GM12875 (cell line): ENCODE measurements around the gene HSFX2.
"Not testable (repeated sequence)": the region's sequence is repeated elsewhere in the genome, so short reads cannot be mapped to it uniquely, and the experiment has no call there.

Source experiments
- H3K4me3 ChIP-seq: one replicate; pipeline ENCODE4 v1.5.1; 2011; ENCODE audit warnings: low read depth, low read length, control low read depth
- TF ChIP-seq, protein P1 (sequence below): IDR thresholded peaks from 2 replicates; pipeline ENCODE4 v1.5.1; 2011; ENCODE audit warnings: low read depth, mild to moderate bottlenecking, control low read depth, inconsistent platforms, low read length, moderate library complexity, borderline replicate concordance; ENCODE audit not compliant: insufficient read depth

Gene HSFX2

DNA sequence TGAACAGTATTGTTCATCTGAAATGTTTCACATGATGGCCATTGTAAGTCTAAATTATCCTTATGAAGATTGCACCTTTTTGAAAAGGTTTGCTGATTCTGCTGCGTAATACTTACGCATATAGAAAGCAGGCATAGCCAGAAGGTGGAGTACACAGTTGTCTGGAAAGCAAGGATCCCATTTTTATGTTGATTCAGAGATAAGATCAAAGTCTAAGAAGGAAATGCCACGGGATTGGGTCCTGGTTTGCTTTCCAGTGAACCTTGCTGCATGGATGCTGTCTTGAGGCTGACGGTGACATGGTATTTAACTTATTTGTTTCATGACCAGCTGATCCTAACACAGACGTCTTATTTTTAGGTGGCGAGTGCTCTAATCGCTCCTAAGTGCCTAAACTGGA, 23.3 kb downstream of the HSFX2 start:
- TF ChIP-seq, protein P1, sequence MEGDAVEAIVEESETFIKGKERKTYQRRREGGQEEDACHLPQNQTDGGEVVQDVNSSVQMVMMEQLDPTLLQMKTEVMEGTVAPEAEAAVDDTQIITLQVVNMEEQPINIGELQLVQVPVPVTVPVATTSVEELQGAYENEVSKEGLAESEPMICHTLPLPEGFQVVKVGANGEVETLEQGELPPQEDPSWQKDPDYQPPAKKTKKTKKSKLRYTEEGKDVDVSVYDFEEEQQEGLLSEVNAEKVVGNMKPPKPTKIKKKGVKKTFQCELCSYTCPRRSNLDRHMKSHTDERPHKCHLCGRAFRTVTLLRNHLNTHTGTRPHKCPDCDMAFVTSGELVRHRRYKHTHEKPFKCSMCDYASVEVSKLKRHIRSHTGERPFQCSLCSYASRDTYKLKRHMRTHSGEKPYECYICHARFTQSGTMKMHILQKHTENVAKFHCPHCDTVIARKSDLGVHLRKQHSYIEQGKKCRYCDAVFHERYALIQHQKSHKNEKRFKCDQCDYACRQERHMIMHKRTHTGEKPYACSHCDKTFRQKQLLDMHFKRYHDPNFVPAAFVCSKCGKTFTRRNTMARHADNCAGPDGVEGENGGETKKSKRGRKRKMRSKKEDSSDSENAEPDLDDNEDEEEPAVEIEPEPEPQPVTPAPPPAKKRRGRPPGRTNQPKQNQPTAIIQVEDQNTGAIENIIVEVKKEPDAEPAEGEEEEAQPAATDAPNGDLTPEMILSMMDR = no peak
- no peak overlapping the region for H3K4me3 ChIP-seq

DNA sequence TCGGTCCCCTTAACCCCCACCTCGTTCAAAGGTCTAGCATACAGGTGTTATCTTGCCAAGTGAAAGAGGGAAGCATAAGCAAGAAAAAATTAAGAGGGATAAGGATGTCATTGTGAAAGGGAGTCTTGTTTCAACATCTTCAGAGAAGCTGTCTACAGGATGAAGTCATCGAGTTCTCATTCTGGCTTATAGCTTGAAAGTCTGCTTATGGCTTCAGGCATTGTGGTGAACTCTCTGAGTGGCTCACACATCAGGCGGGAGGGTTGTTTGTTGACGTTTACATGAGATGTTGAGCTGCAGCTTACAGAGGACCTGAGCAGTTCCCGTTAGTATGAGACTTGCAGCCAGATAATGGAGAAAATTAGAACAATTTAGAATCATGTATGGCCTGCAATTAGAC, 24.4 kb downstream of the HSFX2 start:
- H3K4me3 ChIP-seq = no peak overlapping the region
- TF ChIP-seq, protein P1 = no peak

DNA sequence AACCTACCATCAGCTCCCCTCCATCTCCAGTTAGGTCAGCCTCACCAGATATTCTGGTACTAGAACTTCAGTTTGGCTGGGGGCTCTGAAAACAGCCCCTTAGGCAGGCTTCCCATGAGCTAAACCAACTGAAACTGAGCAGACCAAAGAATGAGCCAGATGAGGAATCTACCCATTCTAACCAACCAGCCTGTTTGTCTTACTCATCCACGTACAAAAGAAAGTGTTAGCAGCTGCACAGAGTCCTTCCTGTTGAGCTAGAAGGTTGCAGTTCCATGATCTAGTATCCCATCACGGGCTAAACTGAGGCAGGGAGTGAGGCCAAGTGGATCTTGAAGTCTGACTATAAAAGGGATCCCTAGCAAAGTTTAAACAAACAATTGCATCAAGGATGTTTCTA, 25.3 kb downstream of the HSFX2 start:
- TF ChIP-seq, protein P1 = no peak
- no peak overlapping the region for H3K4me3 ChIP-seq

DNA sequence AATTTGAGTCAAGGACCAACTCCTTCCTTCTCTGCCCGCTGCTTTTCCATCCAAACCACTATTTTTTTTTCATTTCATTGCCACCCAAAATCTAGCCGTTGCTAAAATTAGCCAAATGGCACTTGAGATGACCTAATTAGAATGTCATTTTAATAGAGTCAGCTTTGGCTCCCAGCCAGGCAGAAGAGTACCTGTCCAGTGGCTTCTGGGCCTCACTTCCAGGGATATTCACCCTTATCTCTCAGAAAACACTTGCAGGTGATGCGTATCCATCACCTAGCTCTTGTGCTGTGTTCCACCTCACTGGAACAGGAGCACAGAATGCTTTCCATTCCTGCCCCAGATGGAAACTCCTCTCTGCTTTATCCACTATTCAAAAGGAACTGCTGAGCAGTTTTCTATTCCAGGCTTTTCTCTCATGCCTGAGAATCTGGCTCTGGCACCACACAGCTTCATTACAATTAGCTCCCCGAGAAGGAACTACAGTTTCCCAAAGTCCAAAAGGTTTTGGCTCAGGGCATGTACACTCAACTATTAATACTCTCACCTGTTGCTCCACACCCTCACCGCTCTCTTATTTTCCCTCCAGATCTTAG, 26.3 kb downstream of the HSFX2 start:
- TF ChIP-seq, protein P1 = no peak
- no peak overlapping the region for H3K4me3 ChIP-seq

DNA sequence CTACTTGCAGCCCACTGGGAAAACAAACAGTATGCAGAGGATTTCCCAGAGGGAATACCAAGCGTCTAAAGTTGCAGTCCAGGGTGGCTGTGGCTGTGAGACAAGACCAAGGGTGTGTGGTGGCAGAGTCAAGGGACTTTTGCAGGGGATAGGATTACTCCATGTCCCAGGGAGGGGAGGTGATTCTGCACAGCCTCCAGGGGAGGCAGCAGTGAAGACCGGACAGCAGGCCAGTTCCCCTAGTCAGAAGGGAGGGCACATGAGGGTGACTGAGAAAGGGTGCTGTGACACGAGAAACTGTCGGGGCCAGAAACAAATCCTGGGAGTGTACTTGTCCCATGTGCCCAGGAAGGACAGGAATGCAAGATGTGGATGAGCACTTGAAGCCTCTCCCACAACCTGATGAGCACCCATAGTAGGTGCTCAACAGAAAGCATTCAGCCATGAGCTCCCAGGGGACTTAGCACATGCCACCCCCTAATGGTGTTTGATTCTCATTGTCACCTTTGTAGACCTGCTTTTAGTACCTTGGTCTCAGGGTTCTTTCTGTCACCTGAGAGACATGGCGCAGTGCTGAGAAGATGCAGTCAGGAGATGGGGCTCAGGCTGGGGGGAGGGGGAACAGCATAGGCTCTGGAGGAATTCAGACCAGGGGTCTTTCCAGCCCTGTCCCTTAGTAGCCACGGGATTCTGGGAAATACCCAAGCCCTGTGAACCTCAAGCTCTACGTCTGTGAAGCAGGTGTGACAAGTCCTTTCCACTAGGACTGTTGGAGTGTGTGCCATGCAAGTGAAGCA, 27.3 kb downstream of the HSFX2 start:
- H3K4me3 ChIP-seq = no peak overlapping the region
- TF ChIP-seq, protein P1 = no peak

DNA sequence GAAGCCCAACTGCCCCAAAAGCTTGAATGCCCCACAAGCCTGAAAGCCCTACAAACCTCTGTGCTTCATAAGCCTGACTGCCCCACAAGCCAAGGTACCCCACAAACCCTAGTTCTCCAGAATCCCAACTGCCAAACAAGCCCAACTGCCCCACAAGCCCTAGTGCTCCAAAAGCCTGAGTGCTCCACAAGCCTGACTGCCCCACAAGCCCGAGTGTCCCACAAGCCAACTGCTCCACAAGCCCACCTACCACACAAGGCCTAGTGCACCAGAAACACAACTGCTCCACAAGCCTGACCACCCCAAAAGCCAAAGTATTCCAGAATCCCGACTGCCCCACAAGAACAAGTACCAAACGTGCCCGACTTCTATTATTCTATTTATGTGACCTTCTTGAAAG, 31.8 kb downstream of the HSFX2 start:
- TF ChIP-seq, protein P1 = no peak
- H3K4me3 ChIP-seq = no peak overlapping the region

DNA sequence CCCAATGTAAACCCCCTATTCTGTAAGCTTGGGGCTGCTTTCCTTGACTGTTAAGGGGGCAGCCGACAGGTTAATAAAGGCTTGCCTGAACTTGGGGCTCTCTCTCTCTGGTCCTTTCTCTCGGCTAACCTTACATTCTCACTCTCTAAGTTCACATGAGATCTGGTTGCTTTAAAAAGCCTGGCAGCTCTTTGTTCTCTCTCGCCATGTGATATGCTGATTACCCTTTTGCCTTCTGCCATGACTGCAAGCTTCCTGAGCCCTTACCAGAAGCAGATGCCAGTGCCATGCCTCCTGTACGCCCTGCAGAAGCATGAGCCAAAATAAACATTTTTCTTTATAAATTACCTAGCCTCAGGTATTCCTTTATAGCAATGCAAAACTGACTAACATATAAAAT, 39.9 kb downstream of the HSFX2 start:
- not testable (repeated sequence) for H3K4me3 ChIP-seq

DNA sequence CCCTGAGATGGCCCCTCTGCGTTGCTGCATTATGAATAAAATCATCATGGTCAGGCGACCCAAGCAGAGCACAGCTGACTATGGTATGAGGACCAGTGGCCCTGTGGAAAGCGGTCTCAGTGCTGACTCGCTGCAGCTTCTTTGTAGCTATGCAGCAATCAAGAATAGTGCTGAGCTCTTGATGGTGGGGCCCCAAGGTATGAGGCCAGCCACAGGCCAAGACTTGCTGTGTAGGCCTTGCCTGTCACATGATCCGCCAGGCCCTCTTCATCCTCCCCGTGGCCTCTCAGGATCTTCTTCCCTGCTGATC, 43.2 kb downstream of the HSFX2 start:
- not testable (repeated sequence) for H3K4me3 ChIP-seq

DNA sequence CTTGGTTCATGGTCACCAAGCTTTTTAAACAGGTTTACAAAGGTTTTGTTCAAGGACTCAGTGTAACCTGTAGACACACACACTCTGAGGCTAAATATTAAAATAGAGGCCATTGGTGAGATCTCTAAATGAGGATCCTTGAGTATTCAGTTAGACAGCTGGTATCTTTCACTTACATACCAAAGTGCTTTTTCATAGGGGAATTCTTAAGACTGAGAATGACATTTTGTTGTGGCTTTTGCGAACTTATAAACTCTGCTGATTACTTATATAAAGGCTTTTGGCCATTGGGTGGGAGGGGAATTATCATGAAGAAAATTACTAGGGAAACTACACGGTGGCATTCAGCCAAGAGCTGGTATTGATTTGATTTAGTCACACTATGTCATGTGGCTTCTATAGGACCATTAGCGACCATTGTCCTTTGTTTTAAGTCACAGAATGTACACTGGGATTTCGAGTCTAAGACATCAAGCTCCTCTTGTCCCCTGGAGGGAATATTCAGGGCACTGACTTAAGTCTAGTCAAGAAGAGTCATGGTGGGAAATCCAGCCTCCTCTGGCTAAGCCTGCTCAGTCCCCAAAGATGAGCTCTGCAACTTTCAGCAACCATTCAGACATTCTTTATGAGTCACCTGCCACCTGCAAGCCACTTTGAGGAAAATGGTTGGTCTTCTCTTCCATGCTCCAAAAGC, 43.7 kb downstream of the HSFX2 start:
- not testable (repeated sequence) for H3K4me3 ChIP-seq

DNA sequence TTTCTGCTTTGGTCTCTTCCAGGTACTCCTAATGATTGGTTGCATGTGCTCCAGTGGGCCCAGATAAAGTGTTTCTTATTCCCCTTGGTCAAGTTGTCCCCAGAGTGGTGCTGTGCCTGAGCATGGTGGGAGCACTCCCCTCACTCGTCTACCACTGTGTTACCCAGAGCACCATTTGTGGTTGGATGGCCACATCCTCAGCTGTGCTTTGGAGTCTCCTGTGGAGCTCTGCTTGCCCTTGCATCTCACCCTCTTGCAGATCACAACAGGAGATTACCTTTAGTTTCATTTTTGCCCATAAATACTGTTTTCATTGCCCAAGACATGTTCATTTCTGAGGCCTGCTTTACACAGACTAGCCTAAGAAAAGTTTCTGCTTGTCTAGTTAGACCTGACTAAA, 44.7 kb downstream of the HSFX2 start:
- not testable (repeated sequence) for H3K4me3 ChIP-seq

DNA sequence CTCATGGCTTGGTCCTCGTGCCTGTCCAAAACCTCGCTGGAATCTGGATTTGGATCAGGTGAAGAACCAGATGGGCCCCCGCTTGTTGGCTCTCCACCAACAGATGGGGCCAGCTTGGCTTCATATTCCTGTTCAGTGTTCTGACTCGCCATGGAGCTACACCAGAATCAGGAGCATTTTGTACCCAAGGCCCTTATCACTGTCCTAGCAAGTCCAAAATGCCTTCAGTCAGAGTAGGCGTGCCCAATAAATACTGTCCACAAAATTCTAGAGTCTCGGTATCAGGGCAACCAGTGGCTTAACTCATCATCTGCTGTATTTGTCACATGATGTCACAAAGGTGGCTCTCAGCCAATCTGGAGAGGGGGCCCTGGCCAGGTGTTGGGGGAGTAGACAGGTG, 45.4 kb downstream of the HSFX2 start, which contains the start of gene HSFX3:
Gene HSFX3, minus strand, starts transcription at position 224 of the 400 bp plus-strand sequence. Its CDS starts 72 bp downstream, at position 152.
- H3K4me3 ChIP-seq = not testable (repeated sequence)

DNA sequence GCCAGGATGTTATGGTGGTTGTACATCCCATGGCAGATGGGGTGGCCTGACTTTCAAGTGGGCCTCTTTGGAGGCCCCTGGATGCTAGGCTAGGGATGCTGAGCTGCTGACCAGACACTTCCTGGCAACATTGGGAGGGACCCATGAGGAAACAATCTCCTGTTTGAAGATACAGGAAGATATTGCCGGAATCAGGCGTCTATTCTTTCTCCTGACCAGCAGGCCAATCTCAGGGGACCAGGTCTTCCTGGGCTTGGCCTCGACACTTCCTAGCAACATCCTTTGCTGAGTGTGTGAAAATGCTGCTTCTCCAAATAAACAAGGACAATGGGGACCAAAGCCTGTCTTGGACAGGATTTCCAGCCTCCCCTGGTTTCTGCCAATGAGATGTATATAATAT, 47.3 kb downstream of the HSFX2 start:
- not testable (repeated sequence) for H3K4me3 ChIP-seq

DNA sequence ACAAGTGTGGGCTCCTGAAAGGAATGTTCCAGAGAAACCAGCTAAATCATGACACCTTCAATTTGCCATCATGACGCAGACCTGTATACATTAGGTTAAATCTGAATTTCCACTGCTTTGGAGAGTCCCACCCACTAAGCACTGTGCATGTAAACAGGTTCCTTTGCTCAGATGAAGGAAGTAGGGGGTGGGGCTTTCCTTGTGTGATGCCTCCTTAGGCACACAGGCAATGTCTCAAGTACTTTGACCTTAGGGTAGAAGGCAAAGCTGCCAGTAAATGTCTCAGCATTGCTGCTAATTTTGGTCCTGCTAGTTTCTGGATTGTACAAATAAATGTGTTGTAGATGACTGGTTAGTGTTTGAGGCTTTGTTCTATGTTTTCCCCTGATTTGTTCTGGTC, 48.2 kb downstream of the HSFX2 start:
- H3K4me3 ChIP-seq = not testable (repeated sequence)
